Measurements from ENCODE around the gene NFATC2. TPM values are rescaled to one million over a fixed set of nuclear protein-coding genes. Genes with fewer than 3 reads are reported as not detected.

NFATC2 gene
- polyA plus RNA-seq, 1 of the 3 experiments (the other 2 are of a cell fraction) = 0.36 TPM

- Histone ChIP-seq H3K9me2 (no peaks in the 10 kb centered on the region), H3F3A (replicated peaks; ENCODE audit: insufficient read depth) (peaks cover 27% of the 10 kb centered on the region), H3K4me3 (ENCODE audit: low read depth in 2 of 2, low read length in 1 of 2) (no peak overlapping the region), H3K27ac (ENCODE audit: low read depth in 2 of 2, low read length in 1 of 2) (no peak overlapping the region), H2AFZ (ENCODE audit: low read depth) (no peak overlapping the region), H4K20me1 (ENCODE audit: insufficient read depth) (no peaks in the 10 kb centered on the region), H3K4me1 (ENCODE audit: control insufficient read depth in 1 of 2, insufficient read depth in 2 of 2, low read depth in 1 of 2, low read length in 1 of 2) (peaks cover 14 to 26% of the 10 kb centered on the region in 2 experiments), H3K9me3 (no peaks in the 10 kb centered on the region), H3K27me3 (ENCODE audit: insufficient read depth) (no peaks in the 10 kb centered on the region), H3K36me3 (replicated peaks in 1 of 2; ENCODE audit: control insufficient read depth in 1 of 2, insufficient read depth in 2 of 2, low read length in 1 of 2) (no peaks in the 10 kb centered on the region), H3K4me2 (no peak overlapping the region), H3K79me2 (ENCODE audit: insufficient read depth) (no peaks in the 10 kb centered on the region), H3K9ac (no peak overlapping the region)
- POLR2A ChIA-PET = no interaction called here
- no peak for DNase-seq
- 84% methylated on average over 5 of the region's 5 CpGs for WGBS (ENCODE audit: low lambda C conversion rate)
- TF ChIP-seq USF1 (IDR thresholded peaks at IDR 0.05; ENCODE audit: borderline replicate concordance, low read depth) = no peak
- no peak for TF ChIP-seq GATA2 (CRISPR knock-in tag; IDR thresholded peaks at IDR 0.05)
- no peak for TF ChIP-seq CTCF (IDR thresholded peaks at IDR 0.05)
- TF ChIP-seq RAD21 (IDR thresholded peaks at IDR 0.05; ENCODE audit: low read length) = no peak
- no peak for TF ChIP-seq POLR2AphosphoS5 (IDR thresholded peaks at IDR 0.05; ENCODE audit: low read depth, low read length)
- CTCF ChIA-PET = interaction anchor here (0.6 to 1.1 kb wide), 3 partner anchors 78 to 206 kb away, joined by 3 to 4 read pairs (median 3); no protein-coding TSS in a partner anchor
Measured at GRCh38 chr20:51450221-51450712, 92.3 kb downstream of the NFATC2 start.

- no peaks in the 10 kb centered on the region for H3K79me2 ChIP-seq (ENCODE audit: insufficient read depth)
- peaks cover 20 to 32% of the 10 kb centered on the region in 2 experiments for H3K4me1 ChIP-seq (ENCODE audit: control insufficient read depth in 1 of 2, insufficient read depth in 2 of 2, low read depth in 1 of 2, low read length in 1 of 2)
- H2AFZ ChIP-seq (ENCODE audit: low read depth) = no peak overlapping the region
- no peaks in the 10 kb centered on the region for H3K36me3 ChIP-seq (replicated peaks in 1 of 2; ENCODE audit: control insufficient read depth in 1 of 2, insufficient read depth in 2 of 2, low read length in 1 of 2)
- H3F3A ChIP-seq (replicated peaks; ENCODE audit: insufficient read depth) = peaks cover 30% of the 10 kb centered on the region
- H3K9ac ChIP-seq = no peak overlapping the region
- ChIA-PET CTCF (no interaction called here), POLR2A (no interaction called here)
- no peak for DNase-seq
- peak overlapping the region in 1 of 2 experiments; percentile 6; a peak in 1 of 4 replicates for H3K27ac ChIP-seq (ENCODE audit: low read depth in 2 of 2, low read length in 1 of 2)
- H3K9me3 ChIP-seq = no peaks in the 10 kb centered on the region
- no peaks in the 10 kb centered on the region for H4K20me1 ChIP-seq (ENCODE audit: insufficient read depth)
- no peak overlapping the region for H3K4me2 ChIP-seq
- H3K9me2 ChIP-seq = no peaks in the 10 kb centered on the region
- 93% methylated on average over 7 of the region's 7 CpGs for WGBS (ENCODE audit: low lambda C conversion rate)
- H3K4me3 ChIP-seq (ENCODE audit: low read depth in 2 of 2, low read length in 1 of 2) = no peak overlapping the region
- no peaks in the 10 kb centered on the region for H3K27me3 ChIP-seq (ENCODE audit: insufficient read depth)
- TF ChIP-seq YY1 (IDR thresholded peaks at IDR 0.05; ENCODE audit: low read depth) (no peak), MEF2A (IDR thresholded peaks at IDR 0.05; ENCODE audit: borderline replicate concordance, low read depth) (no peak), TCF12 (IDR thresholded peaks at IDR 0.05) (no peak), CHD2 (IDR thresholded peaks at IDR 0.05; ENCODE audit: low read length, partially characterized antibody) (no peak), NFIC (IDR thresholded peaks at IDR 0.05; ENCODE audit: borderline replicate concordance) (no peak), TAF1 (IDR thresholded peaks at IDR 0.05; ENCODE audit: borderline replicate concordance, low read depth, low read length) (no peak), POLR2AphosphoS5 (IDR thresholded peaks at IDR 0.05; ENCODE audit: low read depth, low read length) (no peak), TEAD4 (IDR thresholded peaks at IDR 0.05; ENCODE audit: borderline replicate concordance, insufficient read depth) (no peak), USF2 (IDR thresholded peaks at IDR 0.05; ENCODE audit: borderline replicate concordance, low read depth, low read length) (no peak), GATA2 (CRISPR knock-in tag; IDR thresholded peaks at IDR 0.05) (no peak), SMC3 (IDR thresholded peaks at IDR 0.05; ENCODE audit: low read depth, low read length) (no peak), CTCF (IDR thresholded peaks at IDR 0.05) (no peak), REST (IDR thresholded peaks at IDR 0.05; ENCODE audit: low read depth, low read length) (no peak), GABPA (IDR thresholded peaks at IDR 0.05; ENCODE audit: low read depth) (no peak)
Measured at GRCh38 chr20:51449498-51450220, 92.9 kb downstream of the NFATC2 start.
